Esophagus muscularis mucosa (tissue), 3 donors: ENCODE data around the gene ASB14.

Experiments
- CTCF ChIP-seq, 3 experiments: fragments of 200-600 bp in 2 of 3; fragments of 450-650 bp in 1 of 3; sonication (generic) in 2 of 3; IDR thresholded peaks; one replicate each; pipeline ENCODE4 v1.5.1; 2017 to 2019; ENCODE audit warnings: antibody characterized with exemption in 3 of 3, mild to moderate bottlenecking in 2 of 3, moderate library complexity in 1 of 3
- EP300 ChIP-seq: sonication (generic); formaldehyde crosslinking; IDR thresholded peaks from one replicate; pipeline ENCODE4 v1.6.1; 2017; ENCODE audit warnings: antibody characterized with exemption

DNA sequence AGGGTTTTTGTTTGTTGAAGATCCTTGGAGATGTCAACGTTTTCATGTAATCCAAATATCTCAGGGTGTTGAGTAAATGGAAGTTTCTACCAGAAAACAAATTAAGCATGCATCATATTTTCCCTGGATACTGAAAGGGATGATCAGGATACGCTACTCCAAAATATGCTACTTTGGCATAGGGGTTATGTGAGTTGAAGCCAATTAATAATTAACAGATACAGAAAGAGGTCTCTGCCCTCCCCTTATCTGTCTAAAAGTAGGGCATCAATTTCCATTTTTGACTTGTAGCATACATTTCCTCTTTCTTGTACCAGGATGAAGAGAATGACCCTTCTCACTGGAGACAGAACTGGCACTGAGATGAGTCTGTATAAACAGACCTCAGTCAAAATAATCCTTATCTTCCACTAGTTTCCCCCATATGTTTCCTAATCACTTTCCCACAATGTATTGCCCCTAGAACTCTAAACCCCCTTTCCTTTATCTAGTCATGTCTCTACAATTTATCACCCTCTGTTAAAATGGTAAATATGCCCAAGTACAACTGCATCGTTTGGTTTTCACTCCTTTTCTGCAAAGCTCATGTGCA, 17.4 kb upstream of the ASB14 start:
- no peak for TF ChIP-seq EP300
- no peak for TF ChIP-seq CTCF (IDR thresholded peaks at IDR 0.05)
